Panc1 (cell line): ENCODE data around the gene WRAP53. TPM values are rescaled to one million over a fixed set of nuclear protein-coding genes. Genes with fewer than 3 reads are reported as not detected.

ENCODE experiments used
- ATAC-seq: fragments of 200-7000 bp; cut with Tn5 transposase; 2 replicates; pipeline ENCODE4 v1.9.1; 2020; ENCODE audit warnings: mild to moderate bottlenecking, moderate library complexity
- Bru-seq: library from RNA; stranded (reverse); fragments of 400-500 nt; gene quantifications from one replicate; lab custom pipeline; 2021; lab: Mats Ljungman, UMichigan
- BruChase-seq, 2 experiments: library from RNA; stranded (reverse); fragments of 400-500 nt; gene quantifications; one replicate each; lab custom pipeline; 2021; lab: Mats Ljungman, UMichigan
- BruUV-seq: library from RNA; stranded (reverse); fragments of 400-500 nt; replicated peaks from 2 replicates; lab custom pipeline; 2021; lab: Mats Ljungman, UMichigan
- CTCF ChIA-PET: fragments of 300-600 bp; sonication (Branson Sonifier 250); formaldehyde crosslinking; loops from one replicate; lab custom pipeline; 2022; ENCODE audit warnings: antibody characterized with exemption; lab: Charles Lee
- POLR2A ChIA-PET: fragments of 300-600 bp; sonication (Branson Sonifier 250); formaldehyde crosslinking; loops from one replicate; lab custom pipeline; 2022; ENCODE audit warnings: antibody characterized with exemption; lab: Charles Lee
- DNase-seq: peaks from one replicate; pipeline ENCODE4 v3.0.0-alpha.2; 2010; ENCODE audit warnings: low read depth, low spot score
- H3K27ac ChIP-seq: 2 replicates; pipeline ENCODE4 v1.5.1; 2011; ENCODE audit warnings: mild to moderate bottlenecking, low read length, inconsistent platforms
- H3K27me3 ChIP-seq: fragments of 200-500 bp; sonication (Bioruptor generic); 2 replicates; pipeline ENCODE4 v1.6.0; 2014; ENCODE audit warnings: low read length, inconsistent platforms; ENCODE audit not compliant: control insufficient read depth, insufficient read depth
- H3K36me3 ChIP-seq: fragments of 200-500 bp; sonication (Bioruptor generic); 2 replicates; pipeline ENCODE4 v1.5.1; 2014; ENCODE audit warnings: inconsistent platforms, mild to moderate bottlenecking, low read length, moderate library complexity; ENCODE audit not compliant: control insufficient read depth, insufficient read depth
- H3K4me1 ChIP-seq: 2 replicates; pipeline ENCODE4 v1.5.1; 2011; ENCODE audit warnings: inconsistent platforms, mild to moderate bottlenecking, low read length, moderate library complexity; ENCODE audit not compliant: control insufficient read depth, insufficient read depth
- H3K4me3 ChIP-seq, 2 experiments: 2 replicates each; pipeline ENCODE4 v1.5.1; 2011 to 2012; ENCODE audit warnings: low read depth in 2 of 2, low read length in 2 of 2, mild to moderate bottlenecking in 2 of 2, inconsistent platforms in 1 of 2, moderate library complexity in 1 of 2
- H3K9me3 ChIP-seq: fragments of 200-500 bp; sonication (Bioruptor generic); 2 replicates; pipeline ENCODE4 v1.5.1; 2014; ENCODE audit warnings: low read depth, mild to moderate bottlenecking, inconsistent platforms, low read length, moderate library complexity; ENCODE audit not compliant: control insufficient read depth, insufficient read depth
- CTCF ChIP-seq: fragments of 450-650 bp; IDR thresholded peaks from 2 replicates; pipeline ENCODE4 v1.5.1; 2017; ENCODE audit warnings: mild to moderate bottlenecking
- POLR2AphosphoS5 ChIP-seq: IDR thresholded peaks from 2 replicates; pipeline ENCODE4 v1.6.1; 2012; ENCODE audit warnings: mild to moderate bottlenecking, low read depth, low read length, moderate library complexity
- REST ChIP-seq, 2 experiments: IDR thresholded peaks; 2 replicates each; pipeline ENCODE4 v1.6.1; 2011 to 2012; ENCODE audit warnings: low read depth in 2 of 2, control low read depth in 1 of 2, low read length in 1 of 2, mild to moderate bottlenecking in 1 of 2, moderate library complexity in 1 of 2; ENCODE audit not compliant: insufficient read depth in 1 of 2
- SIN3A ChIP-seq: IDR thresholded peaks from 2 replicates; pipeline ENCODE4 v1.6.1; 2012; ENCODE audit warnings: low read depth, mild to moderate bottlenecking, low read length, moderate library complexity, borderline replicate concordance; ENCODE audit not compliant: insufficient read depth
- in situ Hi-C: cut with HindIII; loops from 2 replicates; pipeline ENCODE4 v1.10.0; 2016; ENCODE audit warnings: low sequenced_read_pairs, low pct_unique_long_range_greater_than_20kb
- intact Hi-C: fragments of 100-400 bp; cut with micrococcal nuclease; formaldehyde crosslinking; loops from one replicate; pipeline ENCODE4 v1.10.0; 2022; ENCODE audit not compliant: unreplicated experiment
- long read RNA-seq: library from polyadenylated mRNA; unstranded; transcript quantifications from one replicate; pipeline ENCODE4 v2.0.0, GENCODE V29; 2021; ENCODE audit not compliant: unreplicated experiment
- polyA plus RNA-seq: library from polyadenylated mRNA; unstranded; fragments of >200 nt; gene quantifications from one replicate; pipeline ENCODE4 v1.2.1, GENCODE V29; 2012; ENCODE audit warnings: missing spikeins; ENCODE audit not compliant: insufficient read length
- total RNA-seq: library from RNA; stranded (reverse); gene quantifications from one replicate; pipeline ENCODE4 v1.2.1, GENCODE V29; 2021; ENCODE audit not compliant: unreplicated experiment

Gene WRAP53
- 27.0 TPM for total RNA-seq
- polyA plus RNA-seq: 36.6 TPM
- percentile 54 among the genes with signal in this experiment for Bru-seq, nascent RNA
- percentile 53 among the genes with signal in this experiment for BruChase-seq, experiment 1, labeled RNA remaining after a 2-hour chase
- BruChase-seq, experiment 2, labeled RNA remaining after a 6-hour chase: percentile 63 among the genes with signal in this experiment
- long read RNA-seq, full-length matches to known transcripts: 31 of 47 reads
- long read RNA-seq, partial matches to known transcripts: 8 of 47 reads
- long read RNA-seq, other reads (novel, unspliced or antisense): 8 of 47 reads

- BruUV-seq: TSS peak; percentile 88
These were observed at the start of gene WRAP53 for GRCh38 chr17:7687908-7688807. Gene WRAP53, plus strand, starts transcription at chr17:7688477. Its CDS starts 172 bp downstream, at chr17:7688649.

More at GRCh38 chr17:7687908-7688807, at the start of gene WRAP53:
- TF ChIP-seq REST (IDR thresholded peaks at IDR 0.05; ENCODE audit: insufficient read depth in 1 of 2, low read depth in 2 of 2, low read length in 1 of 2) (no peak), CTCF (peak; percentile 99), SIN3A (peak; percentile 35; the same call in 1 of the 2 replicates), POLR2AphosphoS5 (peak; percentile 41; the same call in 1 of the 2 replicates)
- ATAC-seq (peak; percentile 90), DNase-seq (peak; percentile 92)
- in situ Hi-C loops: no loop called here
- Histone ChIP-seq H3K27me3 (no peaks in the 10 kb centered on the region), H3K27ac (peak within 1 kb of the TSS; percentile 92), H3K4me1 (peaks cover 9% of the 10 kb centered on the region; the same call in 1 of the 2 replicates), H3K4me3 (peak within 1 kb of the TSS; percentile 91 to 97), H3K9me3 (no peaks in the 10 kb centered on the region), H3K36me3 (peaks cover 12% of the 10 kb centered on the region)
- POLR2A ChIA-PET: interaction anchor here (0.6 to 1.5 kb wide), 9 partner anchors 26 to 109 kb away, joined by 3 to 6 read pairs (median 4); partner anchors contain the start of genes ATP1B2, CD68 and MPDU1
- intact Hi-C loops: loop anchor here (2.0 kb wide), 1 partner anchor 101 kb away; no protein-coding TSS in a partner anchor
- CTCF ChIA-PET: interaction anchor here (0.6 to 2.2 kb wide), 8 partner anchors 37 to 308 kb away, joined by 3 to 8 read pairs (median 5); partner anchors contain the start of gene ATP1B2
